Measurements from ENCODE around the gene HAX1.
"Not testable (repeated sequence)": the region's sequence is repeated elsewhere in the genome, so short reads cannot be mapped to it uniquely, and the experiment has no call there.

Gene HAX1

DNA sequence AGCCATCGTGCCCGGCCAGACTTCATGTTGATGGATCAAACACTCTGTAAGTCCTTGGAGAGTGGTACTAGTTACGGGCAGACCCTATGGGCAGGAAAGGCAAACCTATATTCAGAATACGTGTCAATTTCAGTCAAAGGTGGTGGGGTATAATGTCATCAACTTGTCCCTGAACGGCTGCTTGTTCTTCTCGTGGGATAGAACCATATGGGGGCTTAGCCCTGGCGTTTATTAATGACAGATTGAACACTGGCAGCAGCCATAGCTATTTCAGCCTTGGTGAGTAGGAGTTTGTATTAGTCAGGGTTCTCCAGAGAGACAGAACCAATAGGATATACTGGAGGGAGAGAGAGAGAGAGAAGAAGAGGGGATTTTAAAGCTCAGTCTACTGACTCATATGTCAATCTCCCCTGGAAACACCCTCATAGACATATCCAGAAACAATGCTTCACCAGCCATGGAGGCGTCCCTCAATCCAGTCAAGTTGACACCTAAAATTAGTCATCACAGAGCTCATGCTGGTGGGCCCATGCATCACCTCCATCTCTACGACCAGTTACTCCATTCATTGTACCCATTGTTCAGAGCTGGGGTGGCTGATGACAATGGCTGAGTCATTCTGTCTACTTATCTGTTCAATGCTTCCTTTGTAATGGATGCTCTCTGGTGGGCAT lies 32.4 kb downstream of the HAX1 start:
- Histone ChIP-seq H3K9me3 (no peaks in the 10 kb centered on the region), H3K27me3 (peaks cover 4% of the 10 kb centered on the region), H3K36me3 (no peaks in the 10 kb centered on the region), H3K27ac (no peak overlapping the region), H3K4me1 (ENCODE audit: control insufficient read depth in 1 of 2, insufficient read depth in 1 of 2, low read depth in 1 of 2, low read length in 1 of 2) (no peaks in the 10 kb centered on the region), H3K4me3 (ENCODE audit: low read depth in 1 of 2, low read length in 1 of 2) (no peak overlapping the region)
- TF ChIP-seq, protein P1, sequence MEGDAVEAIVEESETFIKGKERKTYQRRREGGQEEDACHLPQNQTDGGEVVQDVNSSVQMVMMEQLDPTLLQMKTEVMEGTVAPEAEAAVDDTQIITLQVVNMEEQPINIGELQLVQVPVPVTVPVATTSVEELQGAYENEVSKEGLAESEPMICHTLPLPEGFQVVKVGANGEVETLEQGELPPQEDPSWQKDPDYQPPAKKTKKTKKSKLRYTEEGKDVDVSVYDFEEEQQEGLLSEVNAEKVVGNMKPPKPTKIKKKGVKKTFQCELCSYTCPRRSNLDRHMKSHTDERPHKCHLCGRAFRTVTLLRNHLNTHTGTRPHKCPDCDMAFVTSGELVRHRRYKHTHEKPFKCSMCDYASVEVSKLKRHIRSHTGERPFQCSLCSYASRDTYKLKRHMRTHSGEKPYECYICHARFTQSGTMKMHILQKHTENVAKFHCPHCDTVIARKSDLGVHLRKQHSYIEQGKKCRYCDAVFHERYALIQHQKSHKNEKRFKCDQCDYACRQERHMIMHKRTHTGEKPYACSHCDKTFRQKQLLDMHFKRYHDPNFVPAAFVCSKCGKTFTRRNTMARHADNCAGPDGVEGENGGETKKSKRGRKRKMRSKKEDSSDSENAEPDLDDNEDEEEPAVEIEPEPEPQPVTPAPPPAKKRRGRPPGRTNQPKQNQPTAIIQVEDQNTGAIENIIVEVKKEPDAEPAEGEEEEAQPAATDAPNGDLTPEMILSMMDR (IDR thresholded peaks at IDR 0.05) = no peak

DNA sequence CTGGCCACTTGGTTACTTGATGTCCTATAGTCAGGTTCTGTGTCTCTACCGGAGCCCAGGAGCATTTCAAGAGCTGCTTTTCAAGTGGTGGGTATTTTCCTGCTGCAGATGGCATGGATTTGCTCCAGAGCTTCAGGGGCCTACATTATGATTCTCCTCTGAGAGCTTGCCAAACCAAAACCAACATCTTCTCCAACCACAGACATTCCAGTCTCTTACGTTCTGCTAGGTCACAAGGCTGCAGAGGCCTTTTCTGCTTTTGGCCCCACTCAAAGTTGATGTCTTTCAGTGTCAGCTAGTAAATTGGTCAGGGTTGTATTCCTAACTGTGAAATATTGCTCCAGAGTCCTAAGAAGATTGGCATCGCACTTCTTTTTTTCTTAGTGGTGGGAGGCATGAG lies 33.7 kb downstream of the HAX1 start:
- Histone ChIP-seq H3K4me1 (ENCODE audit: control insufficient read depth in 1 of 2, insufficient read depth in 1 of 2, low read depth in 1 of 2, low read length in 1 of 2) (no peaks in the 10 kb centered on the region), H3K9me3 (no peaks in the 10 kb centered on the region), H3K4me3 (ENCODE audit: low read depth in 1 of 2, low read length in 1 of 2) (no peak overlapping the region), H3K27ac (no peak overlapping the region), H3K27me3 (peaks cover 4% of the 10 kb centered on the region), H3K36me3 (no peaks in the 10 kb centered on the region)
- TF ChIP-seq, protein P1 (IDR thresholded peaks at IDR 0.05) = no peak

DNA sequence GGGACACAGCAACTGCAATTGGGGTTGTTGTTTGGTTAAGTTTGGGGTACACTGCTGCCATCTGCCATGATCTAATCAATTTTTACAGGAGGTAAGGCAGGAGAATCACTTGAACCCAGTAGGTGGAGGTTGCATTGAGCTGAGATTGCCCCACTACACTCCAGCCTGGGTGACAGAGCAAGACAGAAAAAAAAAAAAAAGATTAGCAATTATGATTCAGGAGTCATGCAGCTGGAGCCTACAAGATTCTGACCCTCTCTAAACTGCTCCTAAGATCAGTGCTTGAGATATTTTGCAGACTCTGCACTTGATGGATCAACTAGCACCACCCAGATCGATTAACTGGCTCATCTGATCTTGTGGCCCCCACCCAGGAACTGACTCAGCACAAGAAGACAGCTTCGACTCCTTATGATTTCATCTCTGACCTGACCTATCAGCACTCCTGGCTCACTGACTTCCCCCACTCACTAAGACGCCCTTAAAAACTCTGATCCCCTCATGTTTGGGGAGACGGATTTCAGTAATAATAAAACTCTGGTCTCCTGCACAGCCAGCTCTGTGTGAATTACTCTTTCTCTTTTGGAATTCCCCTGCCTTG lies 35.3 kb downstream of the HAX1 start:
- H3K9me3 ChIP-seq; H3K27me3 ChIP-seq; H3K36me3 ChIP-seq; H3K4me3 ChIP-seq (ENCODE audit: low read depth in 1 of 2, low read length in 1 of 2); H3K27ac ChIP-seq; H3K4me1 ChIP-seq (ENCODE audit: control insufficient read depth in 1 of 2, insufficient read depth in 1 of 2, low read depth in 1 of 2, low read length in 1 of 2): not testable (repeated sequence)

DNA sequence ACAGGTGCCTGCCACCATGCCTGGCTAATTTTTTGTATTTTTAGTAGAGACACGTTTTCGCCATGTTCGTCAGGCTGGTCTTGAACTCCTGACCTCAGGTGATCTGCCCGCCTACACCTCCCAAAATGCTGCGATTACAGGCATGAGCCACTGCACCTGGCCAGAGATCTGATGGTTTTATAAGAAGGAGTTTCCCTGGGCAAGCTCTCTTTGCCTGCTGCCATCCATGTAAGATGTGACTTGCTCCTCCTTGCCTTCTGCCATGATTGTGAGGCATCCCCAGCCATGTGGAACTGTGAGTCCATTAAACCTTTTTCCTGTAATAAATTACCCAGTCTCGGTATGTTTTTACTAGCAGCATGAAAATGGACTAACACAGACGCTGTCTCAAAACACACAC lies 36.7 kb downstream of the HAX1 start:
- H3K36me3 ChIP-seq; H3K4me1 ChIP-seq (ENCODE audit: control insufficient read depth in 1 of 2, insufficient read depth in 1 of 2, low read depth in 1 of 2, low read length in 1 of 2); H3K4me3 ChIP-seq (ENCODE audit: low read depth in 1 of 2, low read length in 1 of 2); H3K9me3 ChIP-seq; H3K27me3 ChIP-seq; H3K27ac ChIP-seq: not testable (repeated sequence)

DNA sequence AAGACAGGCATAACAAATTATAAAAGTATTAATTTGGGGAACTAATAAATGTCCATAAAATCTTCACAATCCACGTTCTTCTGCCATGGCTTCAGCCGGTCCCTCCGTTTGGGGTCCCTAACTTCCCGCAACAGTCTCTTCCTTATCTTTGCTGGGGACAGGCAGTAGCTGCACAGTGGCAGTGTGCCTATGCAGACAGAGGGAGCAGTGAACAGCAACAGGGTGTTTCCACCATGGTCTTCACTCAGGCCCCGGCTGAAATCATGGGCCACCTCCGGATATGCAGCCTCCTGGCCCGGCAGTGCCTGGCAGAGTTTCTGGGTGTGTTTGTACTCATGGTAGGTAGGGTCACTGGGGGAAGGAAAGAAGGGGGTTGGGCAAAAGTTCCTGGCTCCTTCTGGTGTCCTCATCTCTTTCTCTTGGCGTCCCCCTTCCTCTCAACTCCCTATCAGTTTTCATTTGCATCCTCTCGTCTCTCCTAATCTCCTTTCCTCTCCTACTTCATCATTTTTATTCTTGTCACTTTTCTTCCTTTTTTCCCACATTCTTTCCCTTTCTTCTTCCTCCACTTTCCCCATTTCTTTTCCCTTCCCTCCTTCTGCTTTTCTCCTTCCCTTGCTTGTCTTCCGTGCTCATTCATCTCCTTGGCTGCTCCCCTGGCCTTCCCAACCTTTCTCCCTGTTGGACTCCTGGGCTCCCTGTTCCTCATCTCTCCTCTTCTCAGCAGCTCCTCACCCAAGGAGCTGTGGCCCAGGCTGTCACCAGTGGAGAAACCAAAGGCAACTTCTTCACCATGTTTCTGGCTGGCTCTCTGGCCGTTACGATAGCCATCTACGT lies 40.0 kb downstream of the HAX1 start:
- H3K27ac ChIP-seq; H3K9me3 ChIP-seq; H3K36me3 ChIP-seq; H3K4me1 ChIP-seq (ENCODE audit: control insufficient read depth in 1 of 2, insufficient read depth in 1 of 2, low read depth in 1 of 2, low read length in 1 of 2); H3K4me3 ChIP-seq (ENCODE audit: low read depth in 1 of 2, low read length in 1 of 2): not testable (repeated sequence)
- H3K27me3 ChIP-seq = peaks cover 10% of the 10 kb centered on the region

DNA sequence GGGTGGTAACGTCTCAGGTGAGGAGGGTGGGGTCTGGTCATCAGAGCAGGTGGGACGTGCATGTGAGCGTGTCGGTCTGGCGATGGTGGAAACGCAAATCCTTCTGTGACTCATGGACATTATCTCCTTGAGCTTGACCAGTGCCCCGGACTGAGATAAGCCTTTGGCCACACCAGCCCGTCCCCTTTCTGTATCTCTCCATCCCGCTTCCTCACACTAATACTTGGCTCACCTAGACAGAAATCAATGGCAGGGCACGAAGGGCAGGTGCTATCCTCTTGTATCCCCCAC lies 40.6 kb downstream of the HAX1 start:
- peaks cover 4% of the 10 kb centered on the region for H3K9me3 ChIP-seq
- no peaks in the 10 kb centered on the region for H3K4me1 ChIP-seq (ENCODE audit: control insufficient read depth in 1 of 2, insufficient read depth in 1 of 2, low read depth in 1 of 2, low read length in 1 of 2)
- peaks cover 14% of the 10 kb centered on the region for H3K27me3 ChIP-seq
- H3K4me3 ChIP-seq (ENCODE audit: low read depth in 1 of 2, low read length in 1 of 2) = no peak overlapping the region
- no peak overlapping the region for H3K27ac ChIP-seq
- H3K36me3 ChIP-seq = no peaks in the 10 kb centered on the region
- TF ChIP-seq, protein P1 (IDR thresholded peaks at IDR 0.05) = no peak

DNA sequence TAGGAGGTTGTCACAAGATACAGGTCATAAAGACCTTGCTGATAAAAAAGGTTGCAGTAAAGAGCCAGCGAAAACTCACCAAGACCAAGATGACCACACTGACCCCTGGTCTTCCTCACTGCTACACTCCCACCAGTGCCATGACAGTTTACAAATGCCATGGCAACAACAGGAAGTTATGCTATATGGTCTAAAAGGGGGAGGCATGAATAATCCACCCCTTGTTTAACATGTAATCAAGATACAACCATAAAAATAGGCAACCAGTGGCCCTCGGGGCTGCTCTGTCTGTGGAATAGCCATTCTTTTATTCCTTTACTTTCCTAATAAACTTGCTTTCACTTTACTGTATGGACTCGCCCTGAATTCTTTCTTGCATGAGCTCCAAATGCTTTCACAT lies 41.8 kb downstream of the HAX1 start:
- H3K27ac ChIP-seq; H3K4me3 ChIP-seq (ENCODE audit: low read depth in 1 of 2, low read length in 1 of 2); H3K4me1 ChIP-seq (ENCODE audit: control insufficient read depth in 1 of 2, insufficient read depth in 1 of 2, low read depth in 1 of 2, low read length in 1 of 2); H3K36me3 ChIP-seq; H3K9me3 ChIP-seq: not testable (repeated sequence)
- H3K27me3 ChIP-seq = peaks cover 18% of the 10 kb centered on the region
